Measurements from ENCODE around the gene RCAN2. TPM values are rescaled to one million over a fixed set of nuclear protein-coding genes. Genes with fewer than 3 reads are reported as not detected.

The RCAN2 gene
- total RNA-seq, 1 experiment from 2014 or later, result not detected

- intact Hi-C loops (cut with micrococcal nuclease; ENCODE audit: unreplicated experiment), result no loop called here
- no peak overlapping the region for H3K4me3 ChIP-seq (ENCODE audit: low read depth, low read length)
- POLR2A ChIA-PET, result no interaction called here
- H3K27me3 Mint-ChIP-seq (ENCODE audit: insufficient read depth, unreplicated experiment), result peaks cover 6% of the 10 kb centered on the region
- no peaks in the 10 kb centered on the region for H3K4me1 Mint-ChIP-seq (ENCODE audit: low read depth, unreplicated experiment)
- H3K36me3 ChIP-seq (ENCODE audit: control insufficient read depth, insufficient read depth, low read length), result no peaks in the 10 kb centered on the region
- no peak overlapping the region for H3K27ac Mint-ChIP-seq (ENCODE audit: unreplicated experiment)
- no peak for DNase-seq
- H3K9me3 ChIP-seq, result no peaks in the 10 kb centered on the region
- H3K36me3 Mint-ChIP-seq (ENCODE audit: insufficient read depth, unreplicated experiment), result no peaks in the 10 kb centered on the region
- no peaks in the 10 kb centered on the region for H3K4me1 ChIP-seq
- no peak overlapping the region for H3K4me3 Mint-ChIP-seq (ENCODE audit: unreplicated experiment)
- CTCF ChIA-PET, result no interaction called here
- no peaks in the 10 kb centered on the region for H3K27me3 ChIP-seq (replicated peaks; ENCODE audit: control insufficient read depth, insufficient read depth, low read length)
- BruUV-seq (replicated peaks), result no TSS peak
- H3K9me3 Mint-ChIP-seq (ENCODE audit: unreplicated experiment), result no peaks in the 10 kb centered on the region
- TF ChIP-seq, protein P1, sequence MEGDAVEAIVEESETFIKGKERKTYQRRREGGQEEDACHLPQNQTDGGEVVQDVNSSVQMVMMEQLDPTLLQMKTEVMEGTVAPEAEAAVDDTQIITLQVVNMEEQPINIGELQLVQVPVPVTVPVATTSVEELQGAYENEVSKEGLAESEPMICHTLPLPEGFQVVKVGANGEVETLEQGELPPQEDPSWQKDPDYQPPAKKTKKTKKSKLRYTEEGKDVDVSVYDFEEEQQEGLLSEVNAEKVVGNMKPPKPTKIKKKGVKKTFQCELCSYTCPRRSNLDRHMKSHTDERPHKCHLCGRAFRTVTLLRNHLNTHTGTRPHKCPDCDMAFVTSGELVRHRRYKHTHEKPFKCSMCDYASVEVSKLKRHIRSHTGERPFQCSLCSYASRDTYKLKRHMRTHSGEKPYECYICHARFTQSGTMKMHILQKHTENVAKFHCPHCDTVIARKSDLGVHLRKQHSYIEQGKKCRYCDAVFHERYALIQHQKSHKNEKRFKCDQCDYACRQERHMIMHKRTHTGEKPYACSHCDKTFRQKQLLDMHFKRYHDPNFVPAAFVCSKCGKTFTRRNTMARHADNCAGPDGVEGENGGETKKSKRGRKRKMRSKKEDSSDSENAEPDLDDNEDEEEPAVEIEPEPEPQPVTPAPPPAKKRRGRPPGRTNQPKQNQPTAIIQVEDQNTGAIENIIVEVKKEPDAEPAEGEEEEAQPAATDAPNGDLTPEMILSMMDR (IDR thresholded peaks at IDR 0.05; ENCODE audit: insufficient read depth in 1 of 2, low read depth in 1 of 2, low read length in 1 of 2, severe bottlenecking in 1 of 2, unreplicated experiment in 1 of 2), result no peak
These were observed 109.7 kb downstream of the RCAN2 start for GRCh38 chr6:46381579-46381978.

- intact Hi-C loops (cut with micrococcal nuclease; ENCODE audit: unreplicated experiment), result no loop called here
- DNase-seq, result no peak
- H3K9me3 ChIP-seq, result no peaks in the 10 kb centered on the region
- no TSS peak for BruUV-seq (replicated peaks)
- Mint-ChIP-seq H3K9me3 (ENCODE audit: unreplicated experiment) (no peaks in the 10 kb centered on the region), H3K27me3 (ENCODE audit: insufficient read depth, unreplicated experiment) (peaks cover 7% of the 10 kb centered on the region), H3K4me3 (ENCODE audit: unreplicated experiment) (no peak overlapping the region), H3K4me1 (ENCODE audit: low read depth, unreplicated experiment) (no peaks in the 10 kb centered on the region), H3K36me3 (ENCODE audit: insufficient read depth, unreplicated experiment) (no peaks in the 10 kb centered on the region), H3K27ac (ENCODE audit: unreplicated experiment) (no peak overlapping the region)
- no peaks in the 10 kb centered on the region for H3K36me3 ChIP-seq (ENCODE audit: control insufficient read depth, insufficient read depth, low read length)
- CTCF ChIA-PET, result no interaction called here
- POLR2A ChIA-PET, result no interaction called here
- TF ChIP-seq, protein P1 (IDR thresholded peaks at IDR 0.05; ENCODE audit: insufficient read depth in 1 of 2, low read depth in 1 of 2, low read length in 1 of 2, severe bottlenecking in 1 of 2, unreplicated experiment in 1 of 2), result no peak
- H3K4me3 ChIP-seq (ENCODE audit: low read depth, low read length), result no peak overlapping the region
- no peaks in the 10 kb centered on the region for H3K4me1 ChIP-seq
- no peaks in the 10 kb centered on the region for H3K27me3 ChIP-seq (replicated peaks; ENCODE audit: control insufficient read depth, insufficient read depth, low read length)
These were observed 110.2 kb downstream of the RCAN2 start for GRCh38 chr6:46381057-46381456.

GRCh38 chr6:46380152-46380807 lies 111.0 kb downstream of the RCAN2 start:
- Mint-ChIP-seq H3K9me3 (ENCODE audit: unreplicated experiment) (no peaks in the 10 kb centered on the region), H3K4me3 (ENCODE audit: unreplicated experiment) (no peak overlapping the region), H3K36me3 (ENCODE audit: insufficient read depth, unreplicated experiment) (no peaks in the 10 kb centered on the region), H3K27ac (ENCODE audit: unreplicated experiment) (no peak overlapping the region), H3K27me3 (ENCODE audit: insufficient read depth, unreplicated experiment) (peaks cover 10% of the 10 kb centered on the region), H3K4me1 (ENCODE audit: low read depth, unreplicated experiment) (no peaks in the 10 kb centered on the region)
- POLR2A ChIA-PET, result no interaction called here
- no peaks in the 10 kb centered on the region for H3K4me1 ChIP-seq
- H3K36me3 ChIP-seq (ENCODE audit: control insufficient read depth, insufficient read depth, low read length), result no peaks in the 10 kb centered on the region
- CTCF ChIA-PET, result no interaction called here
- no TSS peak for BruUV-seq (replicated peaks)
- no peaks in the 10 kb centered on the region for H3K9me3 ChIP-seq
- no peaks in the 10 kb centered on the region for H3K27me3 ChIP-seq (replicated peaks; ENCODE audit: control insufficient read depth, insufficient read depth, low read length)
- no peak overlapping the region for H3K4me3 ChIP-seq (ENCODE audit: low read depth, low read length)
- DNase-seq, result no peak
- intact Hi-C loops (cut with micrococcal nuclease; ENCODE audit: unreplicated experiment), result no loop called here
- TF ChIP-seq, protein P1 (IDR thresholded peaks at IDR 0.05; ENCODE audit: insufficient read depth in 1 of 2, low read depth in 1 of 2, low read length in 1 of 2, severe bottlenecking in 1 of 2, unreplicated experiment in 1 of 2), result no peak

Measured in Caco-2 (cell line).